Measurements from ENCODE around the gene PDZK1IP1.

PDZK1IP1 gene

GRCh38 chr1:47187926-47188250 lies 1.9 kb downstream of the PDZK1IP1 start:
- H3K4me1 Mint-ChIP-seq: peaks cover 3% of the 10 kb centered on the region
- no peak overlapping the region for H3K27ac Mint-ChIP-seq (ENCODE audit: low read depth)
- peaks cover 2% of the 10 kb centered on the region for H3K36me3 Mint-ChIP-seq (ENCODE audit: insufficient read depth)
- DNase-seq (ENCODE audit: low spot score in 2 of 2) (no peak), ATAC-seq (replicated peaks; ENCODE audit: extremely low read depth, poor library complexity, severe bottlenecking) (no peak)
- no peak overlapping the region for H3K4me3 Mint-ChIP-seq
- H3K27me3 Mint-ChIP-seq: peaks cover 11% of the 10 kb centered on the region
- no peaks in the 10 kb centered on the region for H3K9me3 Mint-ChIP-seq

DNA sequence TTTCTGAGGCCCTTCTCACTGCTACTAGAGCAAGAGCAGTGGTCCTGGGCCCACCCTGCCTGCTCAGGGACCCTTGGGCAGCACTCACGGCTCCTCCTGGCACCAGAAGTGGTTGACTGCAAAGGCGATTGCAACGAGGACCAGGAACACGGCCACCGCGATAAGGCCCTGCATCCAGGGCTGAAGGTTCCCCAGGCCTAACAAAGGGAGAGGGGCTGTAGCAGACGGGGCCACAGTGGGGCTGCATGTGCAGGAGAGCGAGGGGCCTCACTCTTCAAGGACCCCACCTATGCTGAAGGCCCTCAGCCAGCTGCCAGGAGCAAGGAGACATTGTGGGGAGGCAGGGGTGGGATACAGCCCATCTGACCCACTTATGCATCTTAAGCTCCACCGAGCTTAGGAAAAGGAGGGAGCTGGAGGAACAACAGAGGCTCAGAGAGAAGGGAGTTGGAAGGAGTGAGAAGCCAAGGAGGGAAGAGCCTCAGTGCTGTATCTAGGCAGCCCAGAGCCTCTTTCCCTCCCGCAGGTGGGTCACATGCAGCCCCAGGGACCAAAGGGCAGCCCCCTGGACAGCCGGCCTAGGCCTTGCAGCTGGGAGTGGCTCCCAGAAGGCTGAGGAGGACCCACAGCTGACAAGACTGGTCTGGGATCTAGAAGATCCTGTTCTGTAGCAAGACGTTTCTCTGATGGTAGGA lies 2.5 kb downstream of the PDZK1IP1 start:
- H3K4me1 Mint-ChIP-seq: no peaks in the 10 kb centered on the region
- peaks cover 10% of the 10 kb centered on the region for H3K27me3 Mint-ChIP-seq
- no peak overlapping the region for H3K4me3 Mint-ChIP-seq
- no peaks in the 10 kb centered on the region for H3K9me3 Mint-ChIP-seq
- DNase-seq (ENCODE audit: low spot score in 2 of 2) (no peak), ATAC-seq (replicated peaks; ENCODE audit: extremely low read depth, poor library complexity, severe bottlenecking) (no peak)
- no peak overlapping the region for H3K27ac Mint-ChIP-seq (ENCODE audit: low read depth)
- H3K36me3 Mint-ChIP-seq (ENCODE audit: insufficient read depth): peaks cover 2% of the 10 kb centered on the region

DNA sequence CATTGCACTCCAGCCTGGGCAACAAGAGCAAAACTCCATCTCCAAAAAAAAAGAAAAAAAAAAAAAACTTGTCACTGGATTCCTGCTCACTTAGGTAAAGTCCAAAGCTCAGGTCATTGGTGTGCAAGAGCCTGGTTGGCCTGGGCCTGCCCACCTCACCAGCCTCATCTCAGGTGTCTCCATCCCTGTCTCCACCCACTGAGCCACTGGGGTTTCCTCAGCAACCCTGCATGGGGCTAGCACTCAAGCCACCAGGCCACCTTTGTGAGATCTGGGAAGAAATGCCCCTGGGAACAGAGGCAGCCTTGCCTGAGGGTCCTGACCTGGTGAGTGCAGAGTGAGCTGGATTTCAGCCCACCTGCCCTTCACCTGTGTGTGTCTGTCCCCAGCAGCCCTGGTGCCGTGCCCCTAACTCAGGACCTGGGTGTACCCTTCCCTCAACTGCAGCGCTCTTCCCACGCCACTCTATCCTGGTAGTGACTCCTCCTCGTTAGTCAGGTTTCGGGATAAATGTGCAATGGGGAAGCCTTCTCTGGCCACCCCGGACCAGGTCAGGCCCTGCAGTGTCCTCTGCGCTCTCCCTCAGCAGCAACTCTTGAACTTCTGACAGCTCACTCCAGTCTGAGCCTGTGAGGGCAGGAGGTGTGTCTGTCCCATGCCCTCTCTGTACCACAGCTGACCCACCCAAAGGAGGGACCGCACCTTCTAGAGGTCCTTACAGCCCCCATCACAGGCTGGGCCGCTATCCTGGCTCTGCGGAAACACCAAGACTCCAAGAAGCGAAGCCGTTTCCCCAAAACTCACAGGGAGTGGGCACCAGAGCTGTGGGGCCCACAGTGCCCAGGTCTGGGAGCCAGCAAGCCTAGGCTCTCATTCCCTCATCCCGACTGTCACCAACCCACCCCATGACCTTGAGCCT lies 3.3 kb downstream of the PDZK1IP1 start:
- no peak for ATAC-seq (replicated peaks; ENCODE audit: extremely low read depth, poor library complexity, severe bottlenecking)
- Mint-ChIP-seq H3K4me3 (no peak overlapping the region), H3K27me3 (peaks cover 12% of the 10 kb centered on the region), H3K4me1 (no peaks in the 10 kb centered on the region), H3K9me3 (no peaks in the 10 kb centered on the region), H3K36me3 (ENCODE audit: insufficient read depth) (peaks cover 2% of the 10 kb centered on the region), H3K27ac (ENCODE audit: low read depth) (no peak overlapping the region)
- DNase-seq (ENCODE audit: low spot score in 2 of 2): no peak

- no peaks in the 10 kb centered on the region for H3K9me3 Mint-ChIP-seq
- ATAC-seq (replicated peaks; ENCODE audit: extremely low read depth, poor library complexity, severe bottlenecking): no peak
- H3K4me3 Mint-ChIP-seq: no peak overlapping the region
- DNase-seq (ENCODE audit: low spot score in 2 of 2): no peak
- H3K36me3 Mint-ChIP-seq (ENCODE audit: insufficient read depth): no peaks in the 10 kb centered on the region
- H3K4me1 Mint-ChIP-seq: no peaks in the 10 kb centered on the region
- no peak overlapping the region for H3K27ac Mint-ChIP-seq (ENCODE audit: low read depth)
- peaks cover 27% of the 10 kb centered on the region for H3K27me3 Mint-ChIP-seq
Observed at GRCh38 chr1:47184822-47185677, 4.8 kb downstream of the PDZK1IP1 start.

DNA sequence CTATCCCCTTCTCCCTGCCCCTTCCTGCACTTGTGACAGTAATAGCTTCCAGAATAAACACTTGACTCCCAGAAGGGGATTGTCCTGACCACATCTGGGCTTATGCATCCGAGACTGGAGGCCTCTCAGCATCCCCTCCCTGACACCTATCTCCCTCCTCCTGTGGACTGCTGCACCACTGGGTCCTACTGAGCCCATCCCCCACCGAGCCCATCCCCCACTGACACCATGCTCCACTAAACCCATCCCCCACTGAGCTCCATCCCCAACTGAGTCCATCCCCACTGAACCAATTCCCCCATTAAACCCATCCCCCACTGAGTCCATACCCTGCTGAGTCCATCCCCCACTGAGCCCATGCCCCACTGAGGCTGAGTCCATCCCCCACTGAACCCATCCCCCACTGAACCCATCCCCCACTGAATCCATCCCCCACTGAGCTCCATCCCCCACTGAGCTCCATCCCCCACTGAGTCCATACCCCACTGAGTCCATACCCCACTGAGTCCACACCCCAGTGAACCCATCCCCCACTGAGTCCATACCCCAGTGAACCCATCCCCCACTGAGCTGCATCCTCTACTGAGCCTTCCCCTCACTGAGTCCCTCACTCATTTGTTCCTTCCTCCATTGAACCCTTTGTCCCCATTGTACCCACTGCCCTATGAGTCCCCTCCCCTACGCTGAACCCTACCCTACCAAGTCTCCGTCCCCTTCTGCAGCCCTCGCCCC lies 5.6 kb downstream of the PDZK1IP1 start:
- H3K27me3 Mint-ChIP-seq: peaks cover 35% of the 10 kb centered on the region
- H3K4me3 Mint-ChIP-seq: no peak overlapping the region
- no peaks in the 10 kb centered on the region for H3K9me3 Mint-ChIP-seq
- peaks cover under 1% of the 10 kb centered on the region for H3K36me3 Mint-ChIP-seq (ENCODE audit: insufficient read depth)
- no peak overlapping the region for H3K27ac Mint-ChIP-seq (ENCODE audit: low read depth)
- no peak for DNase-seq (ENCODE audit: low spot score in 2 of 2)
- H3K4me1 Mint-ChIP-seq: peaks cover 6% of the 10 kb centered on the region
- no peak for ATAC-seq (replicated peaks; ENCODE audit: extremely low read depth, poor library complexity, severe bottlenecking)

- ATAC-seq (replicated peaks; ENCODE audit: extremely low read depth, poor library complexity, severe bottlenecking) (no peak), DNase-seq (ENCODE audit: low spot score in 2 of 2) (no peak)
- Mint-ChIP-seq H3K36me3 (ENCODE audit: insufficient read depth) (peaks cover 7% of the 10 kb centered on the region), H3K27me3 (peaks cover 42% of the 10 kb centered on the region), H3K27ac (ENCODE audit: low read depth) (no peak overlapping the region), H3K4me1 (peaks cover 12% of the 10 kb centered on the region), H3K9me3 (no peaks in the 10 kb centered on the region), H3K4me3 (no peak overlapping the region)
Observed at GRCh38 chr1:47183308-47184089, 6.3 kb downstream of the PDZK1IP1 start.

DNA sequence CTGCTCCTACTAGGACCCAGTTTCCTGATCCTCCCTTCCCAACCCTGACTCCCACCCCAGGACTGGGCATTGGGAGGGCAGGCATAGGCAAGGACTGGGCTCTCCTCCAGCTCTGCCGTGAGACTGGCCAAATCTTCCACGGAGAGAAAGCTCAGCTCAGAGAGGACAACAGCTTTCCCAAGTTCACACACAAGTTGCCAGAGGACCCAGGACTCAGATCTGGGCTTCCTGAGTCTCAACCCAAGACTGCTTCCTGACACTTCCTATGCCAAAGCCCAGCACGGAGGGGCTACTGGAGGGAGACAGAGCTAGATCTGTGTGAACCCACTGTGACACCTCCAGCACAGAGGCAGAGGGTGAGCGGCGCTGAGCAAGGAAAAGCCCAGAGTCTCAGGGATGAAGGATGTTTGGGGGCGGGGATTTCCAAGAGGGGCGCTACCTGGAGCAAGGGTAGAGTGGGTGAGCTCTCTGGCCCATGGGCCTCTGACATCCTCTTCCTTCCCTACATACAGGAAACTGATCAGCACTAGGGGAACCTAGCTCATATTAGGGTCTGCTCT lies 7.1 kb downstream of the PDZK1IP1 start:
- H3K9me3 Mint-ChIP-seq: no peaks in the 10 kb centered on the region
- H3K27ac Mint-ChIP-seq (ENCODE audit: low read depth): no peak overlapping the region
- peaks cover 50% of the 10 kb centered on the region for H3K27me3 Mint-ChIP-seq
- H3K4me1 Mint-ChIP-seq: peaks cover 12% of the 10 kb centered on the region
- H3K4me3 Mint-ChIP-seq: no peak overlapping the region
- H3K36me3 Mint-ChIP-seq (ENCODE audit: insufficient read depth): peaks cover 8% of the 10 kb centered on the region
- no peak for DNase-seq (ENCODE audit: low spot score in 2 of 2)
- no peak for ATAC-seq (replicated peaks; ENCODE audit: extremely low read depth, poor library complexity, severe bottlenecking)

DNA sequence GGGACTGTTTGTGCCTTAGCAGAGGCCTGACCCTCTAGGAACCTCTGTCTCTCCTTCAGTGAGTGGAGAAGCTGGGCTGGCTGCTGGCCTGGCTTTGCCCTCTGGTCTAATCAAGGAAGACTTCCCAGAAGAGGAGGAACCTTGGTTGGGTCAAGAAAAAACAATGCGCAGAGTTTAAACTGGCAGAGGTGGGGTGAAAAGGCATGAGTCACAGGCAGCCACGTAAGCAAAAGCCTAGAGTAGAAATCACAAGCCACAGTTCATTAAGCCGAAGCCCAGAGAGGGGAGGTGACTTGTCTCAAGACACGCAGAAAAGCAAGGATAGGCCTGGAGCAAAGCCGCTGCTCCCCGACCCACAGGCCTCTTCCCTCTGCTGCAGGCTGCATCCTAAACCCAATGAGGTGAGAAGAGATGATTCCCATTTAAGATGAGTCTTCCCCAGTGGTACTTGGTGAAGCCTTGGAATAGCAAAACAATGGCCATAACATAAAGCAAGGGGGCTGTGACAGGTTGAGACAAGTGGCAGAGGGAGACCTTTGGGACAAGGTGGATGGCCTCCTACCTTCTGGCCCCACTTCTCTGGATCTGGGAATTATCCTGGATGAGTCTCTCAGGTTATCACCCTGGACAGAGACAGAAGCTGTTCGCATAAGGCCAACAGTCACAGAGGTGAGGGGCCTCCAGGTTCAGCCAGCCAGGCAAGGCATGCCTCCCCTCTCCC lies 7.7 kb downstream of the PDZK1IP1 start:
- no peak for ATAC-seq (replicated peaks; ENCODE audit: extremely low read depth, poor library complexity, severe bottlenecking)
- H3K27ac Mint-ChIP-seq (ENCODE audit: low read depth): no peak overlapping the region
- peaks cover 50% of the 10 kb centered on the region for H3K27me3 Mint-ChIP-seq
- DNase-seq (ENCODE audit: low spot score in 2 of 2): no peak
- peaks cover 8% of the 10 kb centered on the region for H3K36me3 Mint-ChIP-seq (ENCODE audit: insufficient read depth)
- no peaks in the 10 kb centered on the region for H3K9me3 Mint-ChIP-seq
- H3K4me1 Mint-ChIP-seq: peaks cover 12% of the 10 kb centered on the region
- no peak overlapping the region for H3K4me3 Mint-ChIP-seq

DNA sequence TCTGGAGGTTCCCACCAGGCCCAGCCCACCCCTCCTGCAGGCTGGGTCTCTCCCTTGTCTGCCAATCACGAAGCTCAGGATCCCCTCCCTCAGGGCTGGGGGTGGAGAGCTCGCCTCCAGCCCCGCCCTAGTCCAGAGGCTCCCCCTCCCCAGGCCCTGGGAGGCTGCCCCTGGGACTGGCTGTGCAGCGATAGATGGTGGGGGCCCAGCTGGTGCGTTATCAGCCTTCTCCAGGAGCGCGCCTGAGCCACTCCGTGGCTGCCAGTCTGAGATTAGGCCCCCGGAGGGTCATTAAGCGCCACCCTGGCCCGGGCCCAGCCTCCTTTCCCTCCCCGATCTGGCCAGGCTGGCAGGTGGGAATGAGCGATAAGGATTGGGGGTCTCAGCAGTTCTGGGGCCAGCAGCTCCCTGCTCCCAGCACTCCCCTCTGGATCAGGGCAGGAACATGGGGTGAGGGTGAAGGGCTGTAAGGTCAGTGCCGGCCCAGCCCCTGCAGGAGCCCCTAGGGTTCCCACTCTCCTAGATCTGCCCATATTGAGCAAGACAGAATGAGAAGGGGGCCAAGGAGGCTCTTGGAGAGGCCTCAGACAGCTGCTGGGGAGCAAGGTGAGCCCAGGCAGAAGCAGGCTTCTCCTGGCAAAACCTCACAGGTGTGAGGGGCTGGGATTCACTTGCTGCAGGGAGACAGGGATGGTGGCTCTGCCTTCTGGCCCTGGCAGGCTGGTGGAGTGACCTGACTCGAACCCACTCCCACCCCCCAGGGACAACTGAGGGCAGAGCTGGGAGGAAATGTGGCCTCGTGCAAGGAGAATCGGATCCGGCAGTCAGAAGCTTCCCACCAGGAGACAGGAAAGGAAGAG lies 8.5 kb downstream of the PDZK1IP1 start:
- Mint-ChIP-seq H3K27ac (ENCODE audit: low read depth) (no peak overlapping the region), H3K27me3 (peaks cover 53% of the 10 kb centered on the region), H3K4me3 (no peak overlapping the region)

DNA sequence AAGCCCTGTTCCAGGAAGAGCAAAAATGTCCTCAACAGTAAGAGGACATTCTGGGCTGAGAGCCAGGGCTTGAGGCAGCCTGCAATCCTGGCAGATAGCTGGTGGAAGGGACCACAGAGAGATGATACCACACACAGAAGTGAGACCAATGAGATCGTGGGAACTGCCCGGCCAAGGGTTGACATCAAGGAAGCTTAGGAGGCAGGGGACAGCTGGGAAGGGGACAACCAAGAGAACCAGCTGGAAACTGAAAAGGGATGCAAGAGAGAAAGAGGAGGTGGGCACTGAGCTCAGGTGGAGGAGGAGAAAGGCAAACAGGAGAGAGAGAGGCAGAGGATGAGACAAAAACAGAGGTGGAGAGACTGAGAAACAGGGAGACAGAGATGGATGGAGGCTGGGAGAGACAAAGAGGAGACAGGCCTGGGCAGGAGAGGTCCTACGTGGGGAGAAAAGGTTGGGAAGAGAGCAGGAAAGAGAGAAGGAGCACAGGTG lies 9.2 kb downstream of the PDZK1IP1 start:
- Mint-ChIP-seq H3K9me3 (no peaks in the 10 kb centered on the region), H3K4me1 (peaks cover 13% of the 10 kb centered on the region), H3K36me3 (ENCODE audit: insufficient read depth) (peaks cover 8% of the 10 kb centered on the region), H3K27me3 (peaks cover 60% of the 10 kb centered on the region), H3K27ac (ENCODE audit: low read depth) (no peak overlapping the region), H3K4me3 (no peak overlapping the region)
- no peak for DNase-seq (ENCODE audit: low spot score in 2 of 2)
- no peak for ATAC-seq (replicated peaks; ENCODE audit: extremely low read depth, poor library complexity, severe bottlenecking)

More for the DNA sequence above, 8.5 kb downstream of the PDZK1IP1 start:
- Mint-ChIP-seq H3K4me1 (peaks cover 12% of the 10 kb centered on the region), H3K9me3 (no peaks in the 10 kb centered on the region), H3K36me3 (ENCODE audit: insufficient read depth) (peaks cover 8% of the 10 kb centered on the region)
- no peak for DNase-seq (ENCODE audit: low spot score in 2 of 2)
- no peak for ATAC-seq (replicated peaks; ENCODE audit: extremely low read depth, poor library complexity, severe bottlenecking)

All from central memory CD8-positive, alpha-beta T cell (primary cell).